Stimulated activated naive B cell treated with anti-CD40 and anti-IgM and Interleukin-4, amounts not matched to agents 10 μg/mL and 1 μg/mL and 100 μg/mL, for 72 hours (primary cell): ENCODE data around the gene SCAMP4.
"Not testable (repeated sequence)": the region's sequence is repeated elsewhere in the genome, so short reads cannot be mapped to it uniquely, and the experiment has no call there.

Source experiments
- ATAC-seq, 2 donors: fragments of 150-1000 bp; cut with Tn5 transposase; replicated peaks; 2 replicates each; pipeline ENCODE4 v1.10.0; 2021; ENCODE audit warnings: moderate library complexity in 1 of 2
- DNase-seq: peaks from one replicate; pipeline ENCODE4 v3.0.0; 2021
- H3K27ac Mint-ChIP-seq: one replicate; pipeline ENCODE4 v1.8.0; 2022; ENCODE audit warnings: mild to moderate bottlenecking, mixed read lengths
- H3K27me3 Mint-ChIP-seq, 2 donors: one replicate each; pipeline ENCODE4 v1.8.0; 2022; ENCODE audit warnings: mixed read lengths in 2 of 2
- H3K36me3 Mint-ChIP-seq, 2 donors: one replicate each; pipeline ENCODE4 v1.8.0; 2022; ENCODE audit warnings: mixed read lengths in 2 of 2, mild to moderate bottlenecking in 1 of 2
- H3K4me1 Mint-ChIP-seq, 2 donors: one replicate each; pipeline ENCODE4 v1.8.0; 2022; ENCODE audit warnings: mixed read lengths in 2 of 2, mild to moderate bottlenecking in 1 of 2
- H3K4me3 Mint-ChIP-seq, 2 donors: one replicate each; pipeline ENCODE4 v1.8.0; 2022; ENCODE audit warnings: mild to moderate bottlenecking in 2 of 2, mixed read lengths in 2 of 2, moderate library complexity in 1 of 2
- H3K9me3 Mint-ChIP-seq, 2 donors: one replicate each; pipeline ENCODE4 v1.8.0; 2022; ENCODE audit warnings: mixed read lengths in 2 of 2, mild to moderate bottlenecking in 1 of 2

Gene SCAMP4

GRCh38 chr19:1882786-1883692 lies 22.2 kb upstream of the SCAMP4 start:
- no peaks in the 10 kb centered on the region for H3K9me3 Mint-ChIP-seq
- peak overlapping the region; percentile 92 for H3K27ac Mint-ChIP-seq
- peaks cover 34 to 38% of the 10 kb centered on the region in 2 donors for H3K4me1 Mint-ChIP-seq
- H3K4me3 Mint-ChIP-seq, result peak overlapping the region; percentile 95 to 98
- no peak for DNase-seq
- peaks cover 9 to 11% of the 10 kb centered on the region in 2 donors for H3K36me3 Mint-ChIP-seq
- ATAC-seq, result no peak
- no peaks in the 10 kb centered on the region for H3K27me3 Mint-ChIP-seq

GRCh38 chr19:1883784-1884183 lies 21.4 kb upstream of the SCAMP4 start:
- ATAC-seq, result no peak
- Mint-ChIP-seq H3K9me3 (no peaks in the 10 kb centered on the region), H3K4me3 (peak overlapping the region; percentile 95 to 98), H3K27ac (peak overlapping the region; percentile 92), H3K4me1 (peaks cover 34 to 38% of the 10 kb centered on the region in 2 donors), H3K27me3 (no peaks in the 10 kb centered on the region), H3K36me3 (peaks cover 4 to 8% of the 10 kb centered on the region in 2 donors)
- DNase-seq, result no peak

GRCh38 chr19:1884291-1884718 lies 20.9 kb upstream of the SCAMP4 start:
- no peaks in the 10 kb centered on the region for H3K9me3 Mint-ChIP-seq
- DNase-seq, result no peak
- ATAC-seq, result peak in 1 of 2 donors; percentile 17
- H3K4me1 Mint-ChIP-seq, result peaks cover 34 to 38% of the 10 kb centered on the region in 2 donors
- H3K4me3 Mint-ChIP-seq, result peak overlapping the region; percentile 95 to 98
- peaks cover 4 to 8% of the 10 kb centered on the region in 2 donors for H3K36me3 Mint-ChIP-seq
- H3K27ac Mint-ChIP-seq, result peak overlapping the region; percentile 92
- no peaks in the 10 kb centered on the region for H3K27me3 Mint-ChIP-seq

GRCh38 chr19:1884719-1885334 lies 20.4 kb upstream of the SCAMP4 start:
- Mint-ChIP-seq H3K4me1 (peaks cover 34 to 38% of the 10 kb centered on the region in 2 donors), H3K27me3 (no peaks in the 10 kb centered on the region), H3K36me3 (peaks cover 4 to 8% of the 10 kb centered on the region in 2 donors), H3K27ac (peak overlapping the region; percentile 92), H3K4me3 (peak overlapping the region; percentile 95 to 98), H3K9me3 (no peaks in the 10 kb centered on the region)
- DNase-seq (no peak), ATAC-seq (peak; percentile 31 to 35)

GRCh38 chr19:1885398-1886119 lies 19.6 kb upstream of the SCAMP4 start, which contains the start of gene ABHD17A:
ABHD17A (minus strand) TSS chr19:1885496; CDS start chr19:1881566, 3,930 bp downstream.
- not testable (repeated sequence) for H3K27me3 Mint-ChIP-seq, H3K36me3 Mint-ChIP-seq, H3K9me3 Mint-ChIP-seq
- DNase-seq (peak; percentile 86), ATAC-seq (peak; percentile 96 to 98)
- peak within 1 kb of the TSS; percentile 92 for H3K27ac Mint-ChIP-seq
- H3K4me3 Mint-ChIP-seq, result peak within 1 kb of the TSS; percentile 95 to 98
- H3K4me1 Mint-ChIP-seq, result peaks cover 34 to 38% of the 10 kb centered on the region in 2 donors

- not testable (repeated sequence) for DNase-seq, H3K27me3 Mint-ChIP-seq, H3K4me3 Mint-ChIP-seq, H3K36me3 Mint-ChIP-seq, H3K9me3 Mint-ChIP-seq, ATAC-seq
- Mint-ChIP-seq H3K4me1 (peaks cover 34 to 38% of the 10 kb centered on the region in 2 donors), H3K27ac (peak overlapping the region; percentile 32)
Measured at GRCh38 chr19:1886360-1886759, 18.8 kb upstream of the SCAMP4 start.

GRCh38 chr19:1888385-1888784 lies 16.8 kb upstream of the SCAMP4 start:
- H3K27me3 Mint-ChIP-seq, result no peaks in the 10 kb centered on the region
- peaks cover 4 to 5% of the 10 kb centered on the region in 2 donors for H3K36me3 Mint-ChIP-seq
- ATAC-seq, result no peak
- no peaks in the 10 kb centered on the region for H3K9me3 Mint-ChIP-seq
- peak overlapping the region; percentile 47 for H3K27ac Mint-ChIP-seq
- H3K4me1 Mint-ChIP-seq, result peaks cover 19 to 27% of the 10 kb centered on the region in 2 donors
- no peak for DNase-seq
- H3K4me3 Mint-ChIP-seq, result no peak overlapping the region

GRCh38 chr19:1889907-1890306 lies 15.3 kb upstream of the SCAMP4 start:
- Mint-ChIP-seq H3K36me3 (no peaks in the 10 kb centered on the region), H3K4me3 (no peak overlapping the region), H3K4me1 (peaks cover 10 to 21% of the 10 kb centered on the region in 2 donors), H3K27ac (no peak overlapping the region), H3K27me3 (no peaks in the 10 kb centered on the region), H3K9me3 (no peaks in the 10 kb centered on the region)
- no peak for DNase-seq
- ATAC-seq, result no peak

GRCh38 chr19:1893791-1894190 lies 11.4 kb upstream of the SCAMP4 start:
- DNase-seq, result no peak
- Mint-ChIP-seq H3K27ac (no peak overlapping the region), H3K4me1 (peaks cover 10 to 51% of the 10 kb centered on the region in 2 donors), H3K4me3 (no peak overlapping the region), H3K36me3 (peaks cover 0 to 3% of the 10 kb centered on the region in 2 donors), H3K9me3 (no peaks in the 10 kb centered on the region), H3K27me3 (no peaks in the 10 kb centered on the region)
- ATAC-seq, result no peak

GRCh38 chr19:1896508-1896907 lies 8.7 kb upstream of the SCAMP4 start:
- no peak for DNase-seq
- H3K27ac Mint-ChIP-seq, result peak overlapping the region; percentile 99
- H3K36me3 Mint-ChIP-seq, result peaks cover 0 to 3% of the 10 kb centered on the region in 2 donors
- H3K4me1 Mint-ChIP-seq, result peaks cover 10 to 55% of the 10 kb centered on the region in 2 donors
- peak overlapping the region; percentile 32 to 96 for H3K4me3 Mint-ChIP-seq
- H3K9me3 Mint-ChIP-seq, result no peaks in the 10 kb centered on the region
- no peak for ATAC-seq
- no peaks in the 10 kb centered on the region for H3K27me3 Mint-ChIP-seq

- Mint-ChIP-seq H3K27me3 (no peaks in the 10 kb centered on the region), H3K9me3 (no peaks in the 10 kb centered on the region), H3K36me3 (peaks cover under 1 to 5% of the 10 kb centered on the region in 2 donors), H3K27ac (no peak overlapping the region), H3K4me3 (no peak overlapping the region), H3K4me1 (peaks cover 26 to 63% of the 10 kb centered on the region in 2 donors)
- ATAC-seq (no peak), DNase-seq (no peak)
Measured at GRCh38 chr19:1901940-1902404, 3.2 kb upstream of the SCAMP4 start.

- Mint-ChIP-seq H3K27ac (peak overlapping the region; percentile 81), H3K4me1 (peaks cover 25 to 62% of the 10 kb centered on the region in 2 donors), H3K36me3 (peaks cover 4% of the 10 kb centered on the region in 2 donors), H3K27me3 (no peaks in the 10 kb centered on the region), H3K9me3 (no peaks in the 10 kb centered on the region), H3K4me3 (peak overlapping the region in 1 of 2 donors; percentile 39)
- DNase-seq (no peak), ATAC-seq (no peak)
Measured at GRCh38 chr19:1902923-1903322, 2.3 kb upstream of the SCAMP4 start.

GRCh38 chr19:1904860-1905109 lies 414 bp upstream of the SCAMP4 start:
- Mint-ChIP-seq H3K9me3 (no peaks in the 10 kb centered on the region), H3K4me3 (peak overlapping the region; percentile 88 to 90), H3K36me3 (peaks cover 6 to 14% of the 10 kb centered on the region in 2 donors), H3K4me1 (peaks cover 38 to 63% of the 10 kb centered on the region in 2 donors), H3K27me3 (no peaks in the 10 kb centered on the region), H3K27ac (peak overlapping the region; percentile 91)
- DNase-seq, result no peak
- no peak for ATAC-seq

GRCh38 chr19:1905863-1906375 lies 720 bp downstream of the SCAMP4 start:
- Mint-ChIP-seq H3K4me3 (peak overlapping the region; percentile 90), H3K36me3 (peaks cover 10 to 19% of the 10 kb centered on the region in 2 donors), H3K27me3 (no peaks in the 10 kb centered on the region), H3K4me1 (peaks cover 42 to 71% of the 10 kb centered on the region in 2 donors), H3K27ac (peak overlapping the region; percentile 93), H3K9me3 (no peaks in the 10 kb centered on the region)
- DNase-seq (no peak), ATAC-seq (no peak)
